Activated CD4-positive, alpha-beta T cell treated with anti-CD3 and anti-CD28 coated beads, Interleukin-2, Interleukin-4, amounts not matched to agents 100 ng/mL and 50 ng/mL, durations not matched to agents 16 hours and 8 hours (primary cell): Measurements from ENCODE around the gene PARD6G.

Experiments used
- DNase-seq: peaks from one replicate; pipeline ENCODE4 v3.0.0-alpha.2; 2020; ENCODE audit warnings: low spot score

Gene PARD6G

DNA sequence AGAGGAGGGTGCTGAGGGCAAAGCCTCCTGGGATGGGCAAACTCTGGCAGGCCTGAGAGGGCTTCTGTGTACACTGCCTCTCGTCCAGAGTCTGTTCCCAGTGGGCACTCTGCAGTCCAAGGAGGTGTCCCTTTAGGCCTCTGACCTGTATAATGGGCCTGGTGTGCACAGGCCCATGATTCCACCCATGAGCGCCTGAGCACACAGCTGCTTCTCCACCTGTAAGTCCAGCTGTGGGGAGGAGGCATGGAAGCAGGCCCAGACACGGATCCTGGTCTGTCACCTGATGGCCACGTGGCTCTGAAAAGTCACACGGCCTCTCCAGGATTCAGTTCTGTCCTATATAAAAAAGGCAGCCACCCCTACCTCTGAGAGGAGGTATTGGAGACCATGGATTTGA is 57.0 kb downstream of the PARD6G start:
- DNase-seq = no peak

DNA sequence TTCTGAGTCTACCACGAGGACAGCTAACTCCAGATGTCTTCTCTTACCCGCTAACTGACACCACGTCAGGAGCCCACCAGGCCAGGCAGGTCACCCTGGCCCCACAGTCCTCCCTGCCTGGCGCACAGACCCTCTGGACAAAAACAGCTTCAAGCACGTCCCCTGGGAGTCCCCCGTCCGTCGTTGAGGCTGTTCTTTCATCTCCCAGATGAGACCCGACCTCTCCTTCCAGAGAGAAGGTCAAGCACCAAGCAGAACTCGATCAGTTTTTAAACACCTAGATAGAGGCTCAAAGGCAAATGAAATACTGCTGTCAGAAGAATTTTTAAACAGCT is 57.8 kb downstream of the PARD6G start:
- DNase-seq = no peak

DNA sequence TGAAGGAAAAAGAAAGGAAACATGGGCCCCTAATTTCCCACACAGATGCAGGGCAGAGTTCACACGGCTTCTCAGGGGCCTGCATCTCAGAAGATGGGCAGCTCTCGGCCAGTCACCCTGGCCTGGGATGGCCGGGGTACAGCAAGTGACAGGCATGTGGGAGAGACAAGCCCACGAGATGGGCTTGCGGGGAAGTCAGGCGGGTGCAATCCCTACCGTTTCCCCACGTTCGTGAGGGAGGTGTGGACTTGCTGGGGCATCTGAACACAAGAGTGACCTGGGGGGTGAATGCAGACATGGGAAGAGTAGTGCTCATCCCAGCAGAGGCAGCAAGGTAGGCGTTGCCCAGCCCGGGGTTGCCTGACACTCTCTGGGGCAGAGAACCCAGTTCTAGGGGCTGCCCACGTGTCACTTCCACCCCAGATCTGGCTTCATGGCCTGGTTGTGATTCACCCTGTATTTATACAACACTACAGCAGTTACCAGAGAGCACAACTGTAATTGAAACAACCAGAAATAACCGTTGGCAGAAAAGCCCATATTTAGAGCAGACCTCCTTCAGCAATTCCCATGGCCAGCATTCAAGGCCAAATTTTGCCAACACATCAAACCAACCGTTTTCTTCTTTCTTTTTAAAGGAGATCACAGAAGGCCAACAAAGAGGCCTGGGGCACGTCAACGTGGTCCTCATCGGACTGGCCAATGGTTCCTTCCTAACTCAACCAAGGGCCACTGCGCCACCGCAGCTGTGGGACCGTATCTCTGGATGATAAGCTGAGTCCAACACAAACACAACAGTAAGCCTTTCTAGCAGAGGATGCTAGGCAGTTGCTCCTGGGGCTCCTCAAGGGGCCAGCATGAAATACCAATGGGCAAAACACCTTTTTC is 58.4 kb downstream of the PARD6G start:
- DNase-seq = no peak

DNA sequence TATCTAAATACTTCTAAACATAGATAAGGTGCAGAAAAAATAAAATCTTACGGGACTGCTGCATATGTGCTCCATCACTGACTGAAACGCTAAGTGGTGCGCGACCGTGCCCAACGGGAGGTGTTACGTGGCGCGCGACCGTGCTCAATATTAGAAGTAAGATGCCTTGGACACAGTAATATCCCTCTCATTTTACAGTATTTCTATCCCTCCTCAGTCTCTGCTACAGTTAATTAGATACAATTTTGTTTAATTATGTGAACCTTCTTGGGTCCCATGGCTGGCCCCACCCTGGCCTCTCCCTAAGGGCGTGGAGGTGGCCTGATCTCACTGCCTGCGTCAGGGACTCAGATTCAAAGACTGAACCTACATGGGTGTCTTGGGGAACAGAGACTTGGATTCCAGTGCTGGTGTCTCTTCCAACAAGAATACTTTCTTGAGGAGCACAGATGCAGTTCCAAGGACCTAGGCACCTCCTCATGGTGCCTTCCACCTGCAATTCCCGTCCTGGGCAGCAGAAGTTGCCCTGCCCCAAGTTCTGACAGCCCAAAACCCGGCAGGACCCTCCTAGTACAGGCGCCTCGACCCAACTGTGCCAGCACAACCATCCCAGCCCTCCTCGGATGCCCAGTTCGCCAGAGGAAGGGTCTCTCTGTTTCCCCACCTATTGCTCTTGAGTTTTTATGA is 59.2 kb downstream of the PARD6G start:
- no peak for DNase-seq

DNA sequence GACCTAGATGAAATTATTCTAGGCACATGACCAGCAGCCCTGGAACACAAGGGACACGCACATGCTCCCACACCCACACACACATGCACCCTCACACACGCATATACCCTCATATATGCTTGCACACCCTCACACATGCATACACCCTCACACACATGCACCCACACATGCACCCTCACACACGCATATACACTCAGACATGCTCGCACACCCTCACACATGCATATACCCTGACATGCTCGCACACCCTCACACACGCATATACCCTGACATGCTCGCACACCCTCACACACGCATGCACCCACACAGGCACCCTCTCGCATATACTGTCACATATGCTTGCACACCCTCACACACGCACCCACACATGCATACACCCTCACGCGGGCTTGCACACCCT is 61.8 kb downstream of the PARD6G start:
- DNase-seq = no peak

DNA sequence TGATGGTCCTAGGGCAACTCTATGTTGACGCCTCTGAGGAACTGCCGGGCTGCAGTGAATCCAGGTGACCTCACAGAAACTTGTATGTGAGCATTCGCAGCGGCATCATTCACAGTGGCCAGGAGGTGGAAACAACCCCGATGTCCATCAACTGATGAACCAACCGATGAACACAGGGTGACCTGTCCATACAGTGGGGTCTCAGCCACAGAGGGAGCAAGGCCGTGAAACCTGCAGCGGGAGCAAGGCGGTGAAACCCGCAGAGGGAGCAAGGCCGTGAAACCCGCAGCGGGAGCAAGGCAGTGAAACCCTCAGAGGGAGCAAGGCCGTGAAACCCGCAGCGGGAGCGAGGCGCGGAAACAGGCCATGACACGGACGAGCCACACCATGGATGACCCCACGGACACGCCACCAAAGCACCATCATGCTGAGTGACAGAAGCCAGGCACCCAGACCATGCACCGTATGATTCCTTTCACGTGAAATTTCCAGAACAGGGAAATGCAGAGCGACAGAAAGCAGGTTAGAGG is 63.0 kb downstream of the PARD6G start:
- DNase-seq = no peak

DNA sequence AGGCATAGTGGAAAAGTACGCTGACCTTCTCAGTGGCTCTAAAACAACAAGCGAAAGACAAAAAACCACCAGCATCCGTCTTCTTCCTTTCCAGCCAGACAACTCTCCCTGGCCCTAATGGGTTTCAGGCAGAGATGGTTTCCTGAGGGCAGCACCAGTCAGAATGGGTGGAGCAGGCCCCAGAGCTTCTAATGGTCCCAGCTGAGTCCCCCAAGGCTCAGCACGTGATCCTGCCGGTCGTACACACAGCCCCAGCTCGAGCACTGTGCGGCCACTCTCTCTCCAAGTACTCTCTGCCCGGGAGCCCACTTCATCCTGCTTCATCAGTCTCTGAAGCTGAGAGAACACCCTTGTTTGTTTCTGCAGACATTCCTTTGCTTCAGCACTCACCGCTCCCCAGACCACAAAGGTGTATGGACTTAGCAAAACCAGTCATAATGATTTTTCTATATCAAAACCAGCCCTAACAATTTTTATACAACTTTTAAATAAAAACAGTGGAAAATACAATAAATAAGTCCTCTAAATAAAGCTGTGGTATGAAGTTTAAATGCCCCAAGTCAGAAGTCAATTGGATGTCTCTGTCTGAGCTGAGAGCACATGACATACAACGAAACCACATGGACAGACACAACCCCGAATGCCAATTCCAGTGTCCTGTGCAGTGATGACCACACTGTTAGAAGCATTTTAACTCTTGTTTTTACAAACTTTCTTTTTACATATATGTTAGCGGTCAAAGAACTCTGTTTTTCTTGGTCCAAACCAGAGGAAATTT is 63.9 kb downstream of the PARD6G start:
- DNase-seq = no peak

DNA sequence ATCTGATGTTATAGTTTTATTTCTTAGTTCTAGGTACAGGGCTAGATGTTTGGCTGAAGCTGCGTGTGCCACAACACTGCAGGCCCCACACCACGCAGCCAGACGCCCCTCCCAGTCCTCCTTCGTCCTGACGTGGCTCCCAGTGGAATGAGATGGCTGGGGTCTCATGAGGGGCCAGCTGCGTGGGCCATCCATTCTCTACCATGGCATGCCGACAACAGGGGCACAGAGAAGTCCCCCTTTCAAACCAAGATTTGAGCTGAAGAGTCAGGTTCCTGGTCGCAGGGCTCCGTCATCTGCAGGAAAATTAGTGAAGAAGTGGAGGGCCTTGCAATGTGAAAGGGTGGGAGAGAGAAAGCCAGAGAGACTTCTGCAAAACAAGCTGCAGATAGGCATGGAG is 64.5 kb downstream of the PARD6G start:
- no peak for DNase-seq

DNA sequence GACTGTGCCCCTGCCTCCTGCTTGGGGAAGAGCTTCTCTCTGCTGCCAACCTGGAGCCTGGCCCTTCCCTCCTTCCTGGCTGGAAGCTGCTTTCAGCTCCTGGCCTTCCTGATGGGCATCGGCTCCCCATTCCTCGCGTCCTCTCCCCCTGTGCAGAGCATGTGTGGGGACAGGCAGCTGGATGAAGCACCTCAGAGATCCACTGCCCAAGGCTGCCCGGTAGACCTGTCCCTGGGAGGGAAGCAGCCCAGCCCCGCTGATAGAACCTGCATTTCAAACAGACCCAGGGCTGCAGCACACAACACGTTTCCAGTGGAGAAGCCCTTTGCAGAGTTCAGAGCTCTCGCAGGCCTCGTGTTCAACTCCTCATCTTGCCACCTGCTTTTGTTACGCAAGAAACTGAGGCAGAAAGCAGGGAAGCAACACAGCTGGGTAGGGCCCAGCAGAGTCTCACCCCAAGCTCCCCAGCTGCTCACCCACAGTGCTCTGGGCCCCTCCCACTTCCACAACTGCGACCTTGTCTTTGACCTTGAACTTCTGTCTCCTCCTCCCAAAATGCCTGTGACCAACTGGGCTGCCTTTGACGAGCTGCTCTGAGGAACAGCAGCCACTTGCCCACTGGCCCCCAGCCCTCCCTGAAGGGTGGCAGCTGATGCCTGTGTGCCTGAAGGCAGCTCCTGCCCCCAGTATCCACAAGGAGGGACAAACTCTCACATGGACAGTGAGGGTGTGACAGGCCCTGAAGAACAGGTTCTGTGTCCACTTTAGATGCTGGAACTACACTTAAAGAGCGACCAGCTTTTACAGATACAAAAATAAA is 65.5 kb downstream of the PARD6G start:
- DNase-seq = no peak

DNA sequence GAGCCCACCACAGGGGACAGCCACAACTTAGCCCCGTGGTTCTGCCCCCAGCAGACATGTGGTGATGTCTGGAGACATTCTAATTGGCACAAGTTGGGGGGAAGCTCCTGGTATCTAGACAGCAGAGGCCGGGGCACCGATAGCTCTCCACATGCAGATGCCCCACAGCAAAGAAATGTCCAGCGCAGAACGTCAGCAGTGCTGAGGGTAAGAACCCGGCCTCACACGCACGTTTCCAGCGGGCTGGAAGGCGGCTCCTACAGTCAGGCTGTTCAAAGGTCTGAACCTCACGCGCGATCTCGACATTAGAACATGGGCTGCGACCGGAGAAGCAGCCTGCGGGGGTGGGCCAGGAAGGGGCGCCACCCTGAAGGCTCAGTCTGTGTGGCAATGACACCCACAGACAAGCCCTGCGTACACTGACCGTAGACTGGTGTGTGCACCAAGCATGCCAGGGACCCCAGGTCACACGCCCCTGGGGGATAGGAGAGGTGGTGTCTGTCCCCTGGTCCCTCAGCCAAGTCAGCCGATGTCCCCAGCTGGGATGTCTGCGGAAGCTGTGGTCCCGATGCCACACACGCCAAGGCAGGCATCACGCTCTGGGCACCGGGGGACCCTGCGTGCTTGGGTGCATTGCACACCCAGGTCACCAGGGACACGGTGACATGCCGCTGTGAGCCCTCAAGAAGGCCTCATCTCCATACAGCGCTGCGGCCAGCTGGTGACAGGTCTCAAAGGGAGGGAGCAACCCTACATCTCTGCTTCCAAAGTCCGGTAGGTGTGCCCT is 66.3 kb downstream of the PARD6G start:
- DNase-seq = no peak

DNA sequence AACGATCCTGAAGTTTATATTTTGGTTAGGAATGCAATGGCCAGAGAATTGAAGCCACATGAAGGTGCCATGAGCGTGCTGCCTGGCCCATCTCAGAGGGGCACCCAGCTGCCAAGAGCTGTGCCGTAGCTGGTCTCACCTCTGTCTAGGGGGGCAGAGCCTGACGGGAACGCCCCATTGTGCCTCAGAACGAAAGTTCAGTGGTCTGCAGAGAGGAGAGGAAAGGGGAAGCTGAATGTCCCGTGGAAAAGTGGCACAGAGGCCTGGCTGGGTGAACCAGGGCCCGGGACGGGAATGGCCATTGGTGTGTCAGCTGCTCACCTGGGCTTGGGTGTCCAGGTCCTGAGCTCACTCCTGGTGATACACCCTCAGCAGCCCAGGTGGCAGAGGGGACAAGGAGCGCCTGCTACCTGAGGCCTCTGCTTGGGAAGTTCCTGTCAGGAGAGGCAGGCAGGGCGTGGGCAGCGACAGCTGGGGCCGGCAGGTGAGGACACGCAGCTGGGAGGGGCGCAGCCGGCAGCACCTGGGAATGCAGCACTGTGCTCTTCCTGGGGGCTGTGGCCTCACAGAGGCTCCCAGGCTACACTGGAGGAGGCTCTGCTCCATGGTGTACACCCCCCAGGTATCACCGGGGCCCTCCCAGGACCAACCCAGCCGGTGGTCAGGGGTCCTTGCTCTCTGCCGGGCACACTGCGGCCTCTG is 67.3 kb downstream of the PARD6G start:
- DNase-seq = no peak

DNA sequence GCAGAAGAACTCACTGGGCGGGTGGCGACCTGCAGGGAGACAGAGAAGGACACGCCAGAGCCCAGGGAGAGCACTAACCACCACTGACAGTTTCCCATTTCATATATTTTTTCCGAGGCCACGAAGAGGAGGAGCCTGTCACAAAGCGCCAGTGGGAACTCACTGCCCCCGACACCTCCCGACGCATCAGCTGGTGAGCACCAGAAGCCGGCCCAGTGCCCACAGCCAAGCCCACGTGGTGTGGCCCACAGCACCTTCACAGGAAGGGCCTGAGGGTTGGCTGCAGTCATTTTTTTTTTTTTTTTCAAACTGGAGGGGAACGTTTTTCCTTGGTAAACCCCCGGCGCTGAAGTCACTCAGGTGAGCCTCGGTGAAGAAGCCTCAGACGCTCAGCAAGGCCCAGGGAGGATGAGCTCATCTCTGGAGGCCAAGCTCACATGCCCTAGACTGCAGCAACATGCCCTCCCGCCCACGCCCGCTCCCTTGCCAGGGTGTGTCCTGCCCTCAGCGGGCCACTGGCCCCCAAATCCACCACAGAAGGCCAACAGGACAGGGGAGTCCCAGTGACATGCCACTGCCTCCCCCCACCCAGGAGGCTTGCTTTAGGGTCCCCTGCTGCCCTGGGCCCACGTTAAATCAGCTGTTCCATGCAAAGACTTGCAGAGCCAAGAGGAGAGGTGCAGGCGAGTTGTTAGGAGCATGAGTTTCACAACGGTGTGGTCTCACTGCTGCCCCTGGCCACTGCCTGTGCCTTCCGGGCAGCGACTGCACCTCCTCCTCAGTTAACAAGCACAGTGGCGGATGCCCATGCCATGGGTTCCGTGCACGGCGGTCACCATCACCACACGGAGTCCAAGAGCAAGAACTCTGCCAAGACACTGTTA is 68.1 kb downstream of the PARD6G start:
- no peak for DNase-seq

DNA sequence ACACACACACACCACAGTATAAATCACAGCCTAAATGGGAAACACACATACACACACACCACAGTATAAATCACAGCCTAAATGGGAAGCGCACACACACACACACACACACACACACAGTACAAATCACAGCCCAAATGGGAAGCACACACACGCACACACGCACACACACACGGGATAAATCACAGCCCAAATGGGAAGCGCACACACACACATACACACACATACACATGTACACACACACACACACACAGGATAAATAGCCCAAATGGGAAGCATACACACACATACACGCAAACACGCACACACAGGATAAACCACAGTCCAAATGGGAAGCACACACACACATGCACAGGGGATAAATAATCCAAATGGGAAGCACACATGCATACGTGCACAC is 70.2 kb downstream of the PARD6G start:
- DNase-seq = no peak

DNA sequence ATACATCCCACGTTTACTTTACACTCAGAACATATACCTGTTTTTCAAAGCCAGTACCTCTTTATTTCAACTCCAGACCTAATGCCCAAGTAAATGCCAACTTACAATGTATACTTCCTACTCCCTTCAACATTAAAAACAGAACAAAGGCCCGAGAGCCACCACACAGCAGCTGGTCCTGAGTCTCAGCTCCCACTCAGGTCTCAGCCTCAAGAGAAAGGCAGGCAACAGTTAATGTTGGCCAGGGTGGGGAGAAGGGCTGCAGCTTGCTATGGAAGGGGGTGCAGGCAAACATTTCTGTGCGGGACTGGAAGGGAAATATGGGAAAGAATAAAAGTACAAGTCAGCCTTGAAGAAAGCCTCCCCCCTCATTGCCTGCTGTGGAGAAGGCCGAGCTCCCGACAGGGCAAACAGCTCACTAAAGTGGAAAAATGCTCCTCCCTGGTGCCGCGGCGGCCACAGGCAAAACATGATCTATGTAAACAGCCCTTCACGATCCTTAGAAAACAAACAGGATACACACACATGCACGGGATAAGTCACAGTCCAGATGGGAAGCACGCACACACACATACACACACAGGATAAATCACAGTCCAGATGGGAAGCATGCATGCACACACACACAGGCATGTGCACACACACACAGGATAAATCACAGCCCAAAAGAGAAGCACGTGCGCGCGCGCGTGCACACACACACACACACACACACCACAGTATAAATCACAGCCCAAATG is 70.8 kb downstream of the PARD6G start:
- no peak for DNase-seq

DNA sequence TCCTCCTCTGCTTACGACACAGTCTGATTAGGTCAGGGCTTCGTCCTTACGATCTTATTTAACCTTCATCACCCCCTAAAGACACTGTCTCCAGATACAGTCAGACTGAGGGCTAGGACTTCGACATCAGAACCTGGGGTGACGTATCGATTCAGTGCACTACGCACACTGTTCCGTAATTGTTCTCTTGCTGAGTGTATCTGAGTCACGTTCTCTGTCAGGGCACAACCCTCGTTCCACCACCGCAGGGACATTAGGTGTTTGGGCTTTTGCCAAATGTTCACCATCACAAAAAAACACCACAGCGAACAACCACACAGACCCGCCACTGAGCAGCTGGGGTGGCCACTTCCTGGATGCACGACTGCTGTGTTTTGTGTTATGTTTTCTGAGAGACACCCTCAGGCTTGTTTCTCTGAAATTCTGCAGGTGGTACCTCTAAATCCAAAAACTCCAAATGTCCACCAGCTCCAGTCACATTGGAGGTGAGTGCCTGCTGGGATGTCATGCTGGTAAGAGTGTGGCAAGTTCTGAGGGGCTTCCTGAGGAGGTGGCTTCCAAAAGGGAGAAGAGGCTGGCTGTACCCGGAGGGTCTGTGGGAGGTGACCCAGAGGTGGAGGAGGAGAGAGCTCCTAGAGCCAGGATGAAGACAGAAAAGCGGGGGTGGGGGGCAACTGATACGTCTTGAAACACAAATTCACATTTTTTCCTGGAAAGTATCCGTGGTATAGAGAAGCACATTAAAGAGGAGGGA is 71.7 kb downstream of the PARD6G start:
- DNase-seq = no peak

DNA sequence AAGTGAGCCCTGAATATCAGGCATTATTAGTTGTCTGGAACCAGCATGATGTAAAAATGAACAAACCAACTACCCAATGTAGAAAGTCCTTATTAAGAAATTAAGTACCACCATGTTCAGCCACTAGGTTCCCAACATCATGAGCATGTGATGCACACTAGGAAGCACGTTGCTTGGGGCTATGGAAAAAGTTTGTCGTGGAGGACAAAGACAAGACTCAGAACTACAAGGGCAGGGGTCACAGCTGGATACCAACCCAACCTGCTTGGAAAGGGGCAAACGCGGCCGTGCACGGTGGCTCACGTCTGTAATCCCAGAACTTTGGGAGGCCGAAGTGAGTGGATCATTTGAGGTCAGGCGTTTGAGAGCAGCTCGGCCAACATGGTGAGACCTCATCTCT is 74.3 kb downstream of the PARD6G start:
- no peak for DNase-seq

DNA sequence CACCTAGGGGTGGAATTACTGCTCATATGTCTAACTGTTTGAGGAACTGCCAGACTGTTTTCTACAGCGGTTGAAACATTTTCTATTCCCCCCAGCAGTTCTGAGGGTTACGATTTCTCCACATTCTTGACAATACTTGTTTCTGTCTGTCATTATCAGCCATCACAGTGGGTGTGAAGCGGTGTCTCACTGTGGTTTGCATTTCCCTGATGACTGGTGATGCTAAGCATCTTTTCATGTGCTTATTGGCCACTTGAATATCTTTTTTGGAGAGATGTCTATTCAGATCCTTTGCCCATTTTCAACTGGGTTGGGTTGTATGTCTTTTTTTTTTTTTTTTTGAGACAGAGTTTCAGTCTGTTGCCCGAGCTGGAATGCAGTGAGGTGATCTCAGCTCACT is 75.3 kb downstream of the PARD6G start:
- DNase-seq = no peak
